ENCODE data around the gene ORMDL3. TPM values are rescaled to one million over a fixed set of nuclear protein-coding genes. Genes with fewer than 3 reads are reported as not detected.
"Not testable (repeated sequence)": the region's sequence is repeated elsewhere in the genome, so short reads cannot be mapped to it uniquely, and the experiment has no call there.

ORMDL3 gene
- total RNA-seq, 1 donor from 2014 or later: 55.2 TPM

- peak; percentile 38 for DNase-seq (ENCODE audit: low read depth)
These were observed 21.6 kb upstream of the ORMDL3 start for GRCh38 chr17:39949028-39949427.

GRCh38 chr17:39948489-39948828, 21.1 kb upstream of the ORMDL3 start:
- DNase-seq (ENCODE audit: low read depth): not testable (repeated sequence)

GRCh38 chr17:39946551-39947330, 19.3 kb upstream of the ORMDL3 start:
- DNase-seq (ENCODE audit: low read depth): no peak

GRCh38 chr17:39944393-39944711, 17.0 kb upstream of the ORMDL3 start:
- DNase-seq (ENCODE audit: low read depth): no peak

- DNase-seq (ENCODE audit: low read depth): no peak
These were observed 16.4 kb upstream of the ORMDL3 start for GRCh38 chr17:39943702-39944392.

GRCh38 chr17:39939588-39940419, 12.4 kb upstream of the ORMDL3 start:
- no peak for DNase-seq (ENCODE audit: low read depth)

GRCh38 chr17:39939106-39939505, 11.7 kb upstream of the ORMDL3 start:
- no peak for DNase-seq (ENCODE audit: low read depth)

GRCh38 chr17:39938140-39938869, 10.9 kb upstream of the ORMDL3 start:
- DNase-seq (ENCODE audit: low read depth): no peak

- DNase-seq (ENCODE audit: low read depth): no peak
These were observed 10.0 kb upstream of the ORMDL3 start for GRCh38 chr17:39937447-39937846.

- DNase-seq (ENCODE audit: low read depth): no peak
These were observed 8.5 kb upstream of the ORMDL3 start for GRCh38 chr17:39935909-39936308.

- DNase-seq (ENCODE audit: low read depth): no peak
These were observed 6.9 kb upstream of the ORMDL3 start for GRCh38 chr17:39934324-39934723.

- DNase-seq (ENCODE audit: low read depth): no peak
These were observed 6.5 kb upstream of the ORMDL3 start for GRCh38 chr17:39933912-39934311.

- DNase-seq (ENCODE audit: low read depth): peak; percentile 45
These were observed 2.4 kb upstream of the ORMDL3 start for GRCh38 chr17:39929646-39930407.

- DNase-seq (ENCODE audit: low read depth): peak; percentile 89
These were observed 1.7 kb upstream of the ORMDL3 start for GRCh38 chr17:39928858-39929645.

GRCh38 chr17:39927929-39928857, 792 bp upstream of the ORMDL3 start:
- no peak for DNase-seq (ENCODE audit: low read depth)

GRCh38 chr17:39926588-39927100, 757 bp downstream of the ORMDL3 start:
- DNase-seq (ENCODE audit: low read depth): no peak

- DNase-seq (ENCODE audit: low read depth): no peak
These were observed 1.2 kb downstream of the ORMDL3 start for GRCh38 chr17:39926135-39926587.

GRCh38 chr17:39925282-39926134, 1.9 kb downstream of the ORMDL3 start:
- no peak for DNase-seq (ENCODE audit: low read depth)

All from renal cortical epithelial cell (primary cell).